Liver (tissue), 3 donors: ENCODE results near the gene GZMA.

Experiments used
- CTCF ChIP-seq: fragments of 150-350 bp; IDR thresholded peaks from 2 replicates; pipeline ENCODE4 v1.5.1; 2017; ENCODE audit warnings: improper control_type of control experiment, low read depth, low read length; ENCODE audit not compliant: missing input control
- EGR1 ChIP-seq, 2 donors: IDR thresholded peaks; 2 replicates each; pipeline ENCODE4 v1.6.1; 2016 to 2018; ENCODE audit warnings: antibody characterized with exemption in 2 of 2, low read depth in 2 of 2
- donor health status: healthy.
- donor health status: healthy.

- no peak for TF ChIP-seq CTCF
- TF ChIP-seq EGR1 (IDR thresholded peaks at IDR 0.05; ENCODE audit: low read depth in 2 of 2): no peak
Measured at GRCh38 chr5:55134053-55134722, 31.7 kb downstream of the GZMA start.
